ENCODE results near the gene BBIP1. TPM values are rescaled to one million over a fixed set of nuclear protein-coding genes. Genes with fewer than 3 reads are reported as not detected.

Gene BBIP1
- total RNA-seq, 3 donors from 2014 or later: 20.0 to 35.0 (median 23.6) TPM

- Histone ChIP-seq H3K36me3 (no peaks in the 10 kb centered on the region), H3K9me3 (no peaks in the 10 kb centered on the region), H3K4me1 (no peaks in the 10 kb centered on the region), H3K4me3 (no peak overlapping the region), H3K27me3 (no peaks in the 10 kb centered on the region), H3K27ac (peak overlapping the region in 1 of 2 donors; percentile 62)
- TF ChIP-seq CTCF (IDR thresholded peaks at IDR 0.05): no peak
- no peak for TF ChIP-seq POLR2AphosphoS5 (IDR thresholded peaks at IDR 0.05)
- no peak for TF ChIP-seq POLR2A (IDR thresholded peaks at IDR 0.05)
- intact Hi-C loops (cut with DNase I; ENCODE audit: low total_unique reads): no loop called here
- no peak for DNase-seq (ENCODE audit: low spot score in 2 of 2)
Measured at GRCh38 chr10:110881247-110881646, 37.7 kb downstream of the BBIP1 start.

- Histone ChIP-seq H3K4me1 (no peaks in the 10 kb centered on the region), H3K36me3 (no peaks in the 10 kb centered on the region), H3K9me3 (no peaks in the 10 kb centered on the region), H3K27ac (peak overlapping the region in 1 of 2 donors; percentile 62), H3K4me3 (no peak overlapping the region), H3K27me3 (no peaks in the 10 kb centered on the region)
- intact Hi-C loops (cut with DNase I; ENCODE audit: low total_unique reads): no loop called here
- DNase-seq (ENCODE audit: low spot score in 2 of 2): no peak
- no peak for TF ChIP-seq CTCF (IDR thresholded peaks at IDR 0.05)
Measured at GRCh38 chr10:110880012-110880411, 39.0 kb downstream of the BBIP1 start.

- DNase-seq (ENCODE audit: low spot score in 2 of 2): no peak
- Histone ChIP-seq H3K27me3 (no peaks in the 10 kb centered on the region), H3K4me3 (peak overlapping the region in 1 of 3 donors; percentile 3), H3K9me3 (no peaks in the 10 kb centered on the region), H3K27ac (peak overlapping the region in 1 of 2 donors; percentile 38), H3K36me3 (no peaks in the 10 kb centered on the region), H3K4me1 (no peaks in the 10 kb centered on the region)
- TF ChIP-seq CTCF (IDR thresholded peaks at IDR 0.05): no peak
- no peak for TF ChIP-seq POLR2AphosphoS5 (IDR thresholded peaks at IDR 0.05)
- TF ChIP-seq POLR2A (IDR thresholded peaks at IDR 0.05): no peak
- intact Hi-C loops (cut with DNase I; ENCODE audit: low total_unique reads): loop anchor here (10.0 kb wide), 1 partner anchor 132 kb away; no protein-coding TSS in a partner anchor
Measured at GRCh38 chr10:110876788-110877187, 42.2 kb downstream of the BBIP1 start.

GRCh38 chr10:110876000-110876399 lies 43.0 kb downstream of the BBIP1 start:
- no peaks in the 10 kb centered on the region for H3K36me3 ChIP-seq
- peak overlapping the region in 2 of 3 donors; percentile 21 to 98 for H3K4me3 ChIP-seq
- no peaks in the 10 kb centered on the region for H3K4me1 ChIP-seq
- H3K9me3 ChIP-seq: no peaks in the 10 kb centered on the region
- H3K27me3 ChIP-seq: no peaks in the 10 kb centered on the region
- intact Hi-C loops (cut with DNase I; ENCODE audit: low total_unique reads): loop anchor here (10.0 kb wide), 1 partner anchor 131 kb away; no protein-coding TSS in a partner anchor
- H3K27ac ChIP-seq: peak overlapping the region in 1 of 2 donors; percentile 38
- DNase-seq (ENCODE audit: low spot score in 2 of 2): no peak
- no peak for TF ChIP-seq CTCF (IDR thresholded peaks at IDR 0.05)
- no peak for TF ChIP-seq POLR2A (IDR thresholded peaks at IDR 0.05)
- TF ChIP-seq POLR2AphosphoS5 (IDR thresholded peaks at IDR 0.05): no peak

GRCh38 chr10:110873951-110874350 lies 45.0 kb downstream of the BBIP1 start:
- no peaks in the 10 kb centered on the region for H3K27me3 ChIP-seq
- DNase-seq (ENCODE audit: low spot score in 2 of 2): no peak
- H3K27ac ChIP-seq: peak overlapping the region; percentile 34 to 100
- H3K36me3 ChIP-seq: no peaks in the 10 kb centered on the region
- no peaks in the 10 kb centered on the region for H3K9me3 ChIP-seq
- H3K4me3 ChIP-seq: peak overlapping the region; percentile 94 to 99 (median 98)
- H3K4me1 ChIP-seq: no peaks in the 10 kb centered on the region
- TF ChIP-seq POLR2A (IDR thresholded peaks at IDR 0.05) (no peak), CTCF (IDR thresholded peaks at IDR 0.05) (no peak), POLR2AphosphoS5 (IDR thresholded peaks at IDR 0.05) (no peak)
- intact Hi-C loops (cut with DNase I; ENCODE audit: low total_unique reads): loop anchor here (2.0 to 10.0 kb wide), 4 partner anchors 21 to 129 kb away; no protein-coding TSS in a partner anchor
